ENCODE results near the gene WDFY4.

The WDFY4 gene

DNA sequence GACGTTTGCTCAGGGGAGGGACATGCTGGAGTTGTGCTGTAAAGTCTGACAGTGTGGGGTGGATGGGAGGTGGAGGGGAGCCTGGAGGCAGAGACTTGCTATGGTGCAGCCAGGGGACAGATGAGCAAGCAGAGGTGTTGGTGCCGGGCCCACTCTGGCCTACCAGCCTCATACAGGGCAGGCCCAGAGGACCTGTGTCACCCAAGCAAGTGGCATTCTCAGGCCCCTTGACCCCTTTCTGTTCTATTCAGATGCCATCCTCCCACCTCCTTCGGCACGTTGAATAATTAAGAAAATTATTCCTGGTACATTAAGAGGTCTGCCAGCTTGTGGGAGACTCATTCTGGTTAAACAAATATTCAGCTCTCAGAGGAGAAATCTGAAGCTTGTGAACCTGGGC, 8.5 kb downstream of the WDFY4 start:
- DNase-seq: no peak

DNA sequence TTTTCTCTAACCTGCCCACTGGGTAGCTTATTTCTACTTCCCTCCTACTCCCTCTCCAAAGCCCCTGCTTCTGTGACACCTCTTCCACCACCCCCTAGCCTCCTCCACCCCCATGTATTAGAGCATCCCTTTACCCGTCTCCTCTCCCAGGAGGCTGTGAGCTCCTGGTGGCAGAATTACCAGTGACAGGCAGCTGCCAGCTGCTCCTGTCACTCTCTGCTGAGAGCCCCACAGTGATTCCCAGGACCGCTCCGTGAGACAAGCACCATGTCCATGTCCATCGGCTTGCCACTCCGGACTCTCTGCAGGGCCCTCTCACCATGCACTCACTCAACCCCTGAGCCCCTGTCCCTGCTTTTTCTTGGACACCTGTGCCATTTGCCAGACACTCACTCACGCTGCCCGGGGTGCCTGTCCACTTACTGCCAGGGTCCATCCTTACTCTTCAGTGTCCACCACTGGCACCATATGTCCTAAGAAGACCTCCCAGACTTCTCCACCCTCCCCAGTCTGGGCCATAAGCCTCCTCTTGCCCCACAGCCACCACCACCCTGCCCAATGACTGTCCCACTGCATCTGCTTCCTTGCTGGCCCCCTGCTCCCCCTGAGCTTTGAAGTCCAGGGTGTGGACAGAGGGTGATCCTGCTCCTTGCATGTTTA, 9.8 kb downstream of the WDFY4 start:
- DNase-seq: no peak

GRCh38 chr10:48695636-48696534, 11.2 kb downstream of the WDFY4 start:
- DNase-seq: no peak

DNA sequence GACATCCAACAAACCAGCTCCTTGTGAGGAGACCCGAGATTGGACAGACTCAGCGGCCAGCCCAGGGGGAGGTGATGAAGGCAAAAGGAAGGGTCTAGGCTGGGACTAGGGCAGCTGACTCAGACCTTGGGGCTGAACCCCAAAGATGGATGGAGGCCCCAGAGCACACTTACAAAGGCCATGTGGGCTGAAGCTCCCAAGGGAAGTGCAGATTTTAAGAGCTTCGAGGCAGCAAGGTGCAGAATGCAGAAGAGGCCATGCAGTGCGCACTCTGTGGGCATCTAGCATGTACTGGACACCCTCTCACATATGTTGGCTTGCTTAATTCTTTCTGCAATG, 11.8 kb downstream of the WDFY4 start:
- no peak for DNase-seq

DNA sequence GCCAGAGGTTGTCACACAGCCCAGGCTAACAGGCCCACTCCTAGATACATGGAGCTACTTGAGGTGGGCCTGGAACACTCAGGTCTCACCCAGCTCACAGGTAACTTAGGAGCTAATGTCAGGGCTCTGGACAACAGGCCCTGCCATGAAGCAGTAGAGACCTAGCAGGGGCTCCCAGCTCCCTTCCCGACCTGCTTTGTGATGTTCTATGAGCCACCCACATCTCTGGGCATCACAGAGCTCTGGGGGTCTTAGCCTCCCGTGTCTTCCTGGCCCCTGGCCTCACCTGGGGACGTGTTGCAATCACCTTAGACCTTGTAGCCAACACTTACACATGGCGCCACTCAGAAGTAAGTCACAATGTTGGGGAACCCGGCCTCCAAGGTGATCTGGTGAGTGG, 12.4 kb downstream of the WDFY4 start:
- no peak for DNase-seq

DNA sequence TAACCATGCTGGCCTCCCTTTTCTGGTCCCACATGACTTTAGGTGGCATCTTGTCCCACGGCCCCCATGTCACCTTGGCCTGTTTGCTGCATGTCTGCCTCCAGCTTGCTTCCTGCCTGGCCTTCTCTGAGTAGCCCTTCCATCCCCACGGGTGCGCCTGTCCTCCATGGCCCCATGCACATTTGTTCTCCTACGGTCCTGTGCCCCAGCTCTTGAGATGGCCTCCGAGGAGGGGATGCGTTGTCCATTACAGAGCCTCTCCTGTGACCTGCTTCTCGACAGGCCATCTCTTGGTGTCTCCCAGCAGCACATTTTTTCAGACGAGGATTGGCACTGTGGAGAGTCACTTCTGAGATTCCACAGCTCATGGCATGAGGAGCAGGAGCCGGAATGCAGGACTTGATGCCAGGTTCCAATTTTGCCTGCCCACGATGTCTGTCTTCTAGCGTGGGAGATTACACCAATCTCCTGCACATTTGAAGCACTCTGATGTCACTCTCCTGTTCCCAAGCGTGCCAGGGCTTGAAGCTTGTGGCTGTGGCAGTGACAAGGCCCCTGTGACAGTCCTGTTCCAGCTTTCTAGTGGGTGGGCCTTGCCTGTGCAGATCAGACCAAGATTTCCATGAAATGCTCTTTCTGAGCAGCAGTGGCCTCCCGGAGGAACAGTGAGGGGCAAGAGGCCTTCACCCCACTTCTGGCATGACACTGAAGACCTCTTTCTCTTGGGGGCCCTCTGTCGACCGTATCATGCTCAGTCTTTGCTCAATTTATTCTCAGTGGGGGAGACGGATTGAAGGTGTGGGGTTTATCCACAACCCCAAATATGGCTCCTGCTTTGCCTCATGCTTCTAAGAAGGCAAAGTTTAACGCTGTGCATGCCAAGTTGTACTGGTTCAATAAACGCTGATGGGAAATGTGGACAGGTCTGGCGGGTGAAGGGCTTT, 13.4 kb downstream of the WDFY4 start:
- no peak for DNase-seq

DNA sequence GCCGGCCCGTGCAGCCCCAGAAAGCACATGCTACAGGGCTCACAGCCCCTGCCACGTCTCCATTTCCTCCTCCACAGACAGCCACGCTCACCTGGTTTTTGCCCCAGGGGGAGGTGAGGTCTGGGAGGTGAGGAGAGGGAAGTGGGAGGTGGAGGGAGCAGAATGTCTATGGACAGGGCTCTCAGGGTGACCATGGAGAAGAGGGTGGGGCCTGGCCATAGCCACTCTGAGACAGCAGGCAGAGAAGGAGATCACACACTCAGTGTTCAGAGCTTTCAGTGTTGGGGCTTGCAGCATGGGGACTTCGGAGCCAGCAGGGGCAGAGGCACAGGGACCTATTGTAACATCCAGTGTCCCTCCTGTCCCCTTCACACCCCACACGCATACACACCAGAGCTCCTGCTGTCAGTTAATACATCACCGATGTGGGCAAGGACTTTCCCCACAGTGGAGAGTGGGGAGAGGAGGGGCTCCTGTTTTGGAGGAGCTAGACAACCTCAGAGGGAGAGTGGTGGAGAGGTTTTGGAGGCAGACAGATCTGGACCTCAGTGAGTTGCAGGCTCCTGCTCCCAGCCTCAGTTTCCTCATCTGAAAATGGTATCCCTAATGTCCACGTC, 14.4 kb downstream of the WDFY4 start:
- DNase-seq: no peak

GRCh38 chr10:48700071-48700470, 15.4 kb downstream of the WDFY4 start:
- DNase-seq: no peak

DNA sequence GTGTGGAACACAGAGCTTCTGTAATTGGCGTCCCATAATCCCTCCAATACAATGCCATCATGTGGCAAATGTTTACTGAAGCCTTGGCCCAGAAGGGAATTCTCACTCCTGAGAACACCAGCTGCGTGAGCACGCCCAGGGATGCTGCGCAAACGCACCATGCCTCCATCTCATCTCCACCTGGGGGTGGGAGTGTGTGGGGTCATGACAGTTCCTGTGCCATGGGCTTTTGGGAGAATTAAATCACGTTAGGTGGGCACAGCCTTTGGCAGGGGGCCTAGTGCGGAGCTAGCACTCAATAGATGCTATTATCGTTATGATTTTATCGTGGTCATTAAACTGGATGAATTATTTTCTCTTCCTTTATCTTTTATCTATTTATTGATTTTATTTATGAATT, 15.8 kb downstream of the WDFY4 start:
- DNase-seq: no peak

- DNase-seq: no peak
These were observed 16.6 kb downstream of the WDFY4 start for GRCh38 chr10:48701139-48701901.

- no peak for DNase-seq
These were observed 17.3 kb downstream of the WDFY4 start for GRCh38 chr10:48701941-48702340.

GRCh38 chr10:48703531-48704122, 19.0 kb downstream of the WDFY4 start:
- no peak for DNase-seq

GRCh38 chr10:48704156-48704555, 19.5 kb downstream of the WDFY4 start:
- DNase-seq: no peak

GRCh38 chr10:48705401-48705938, 20.8 kb downstream of the WDFY4 start:
- no peak for DNase-seq

GRCh38 chr10:48707472-48707871, 22.8 kb downstream of the WDFY4 start:
- no peak for DNase-seq

DNA sequence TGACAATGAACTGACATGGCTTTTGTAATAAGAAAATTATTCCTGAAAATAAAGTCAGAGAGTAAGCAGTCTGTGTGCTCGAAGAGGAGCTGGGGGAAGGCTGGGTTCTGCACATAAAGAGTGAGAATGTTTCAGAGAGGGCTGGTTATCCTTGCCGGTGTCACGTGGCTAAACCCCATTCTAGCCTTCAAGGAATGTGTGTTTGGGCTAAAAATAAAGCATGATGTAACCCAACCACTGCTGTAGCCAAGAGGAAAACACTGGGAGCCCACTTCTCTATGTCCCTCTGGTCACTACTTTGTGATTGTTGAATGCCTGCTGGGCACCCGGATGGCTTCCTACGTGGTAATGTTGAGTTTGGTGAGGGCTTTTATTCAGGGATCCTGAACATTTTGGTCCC, 23.5 kb downstream of the WDFY4 start:
- no peak for DNase-seq

DNA sequence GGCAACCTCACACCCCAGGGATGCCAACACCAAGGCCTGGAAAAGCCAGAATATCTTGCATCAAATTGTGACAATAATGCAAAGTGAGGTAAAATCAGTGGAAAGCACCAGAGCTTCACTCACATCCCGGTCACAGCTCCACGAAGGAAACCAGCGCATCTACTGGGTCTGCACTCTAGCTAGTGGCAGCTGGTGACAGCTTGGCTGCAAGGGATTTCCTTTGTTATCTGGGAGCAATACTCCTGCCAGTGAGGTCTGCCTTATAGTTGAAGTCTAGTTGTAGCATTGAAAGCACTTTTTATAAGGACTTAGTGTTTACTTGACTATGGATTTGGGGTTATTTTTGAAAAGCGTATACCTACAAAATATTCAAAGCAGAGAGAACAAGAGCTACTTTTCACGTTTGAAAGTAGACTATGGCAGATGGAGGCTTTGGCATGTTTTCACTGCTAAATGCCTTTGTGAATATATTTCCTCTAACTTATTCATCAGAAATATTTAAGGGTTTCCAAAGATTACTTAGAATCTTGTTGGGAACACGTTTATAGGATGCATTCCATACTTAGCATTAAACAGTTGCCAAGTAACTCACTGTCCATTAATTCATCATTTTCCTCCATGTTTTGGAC, 26.1 kb downstream of the WDFY4 start:
- no peak for DNase-seq

GRCh38 chr10:48711830-48712229, 27.2 kb downstream of the WDFY4 start:
- DNase-seq: no peak

DNA sequence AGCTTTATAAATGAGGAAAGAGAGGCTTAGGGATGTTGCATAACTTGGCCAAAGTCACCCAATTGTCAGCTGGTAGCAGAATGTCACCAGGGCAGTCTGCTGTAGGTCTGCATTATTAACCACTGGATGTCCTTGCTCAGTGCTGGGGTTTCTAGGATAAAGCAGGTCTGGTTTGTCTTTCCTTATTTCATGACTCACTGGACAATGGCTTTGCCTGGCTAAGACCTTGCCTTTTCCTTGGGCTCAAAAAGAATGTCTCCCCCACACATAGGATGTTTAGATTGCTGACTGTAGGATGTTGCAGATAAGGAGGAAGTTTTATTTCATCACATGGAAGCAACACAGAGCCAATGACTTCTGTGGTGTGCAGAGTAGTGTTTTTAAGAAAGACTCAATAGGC, 29.4 kb downstream of the WDFY4 start:
- no peak for DNase-seq

GRCh38 chr10:48716416-48716815, 31.7 kb downstream of the WDFY4 start:
- DNase-seq: no peak

- DNase-seq: no peak
These were observed 35.9 kb downstream of the WDFY4 start for GRCh38 chr10:48720611-48721010.

Data from effector CD4-positive, alpha-beta T cell (primary cell).